ENCODE data around the gene PSIP1.

The PSIP1 gene

DNA sequence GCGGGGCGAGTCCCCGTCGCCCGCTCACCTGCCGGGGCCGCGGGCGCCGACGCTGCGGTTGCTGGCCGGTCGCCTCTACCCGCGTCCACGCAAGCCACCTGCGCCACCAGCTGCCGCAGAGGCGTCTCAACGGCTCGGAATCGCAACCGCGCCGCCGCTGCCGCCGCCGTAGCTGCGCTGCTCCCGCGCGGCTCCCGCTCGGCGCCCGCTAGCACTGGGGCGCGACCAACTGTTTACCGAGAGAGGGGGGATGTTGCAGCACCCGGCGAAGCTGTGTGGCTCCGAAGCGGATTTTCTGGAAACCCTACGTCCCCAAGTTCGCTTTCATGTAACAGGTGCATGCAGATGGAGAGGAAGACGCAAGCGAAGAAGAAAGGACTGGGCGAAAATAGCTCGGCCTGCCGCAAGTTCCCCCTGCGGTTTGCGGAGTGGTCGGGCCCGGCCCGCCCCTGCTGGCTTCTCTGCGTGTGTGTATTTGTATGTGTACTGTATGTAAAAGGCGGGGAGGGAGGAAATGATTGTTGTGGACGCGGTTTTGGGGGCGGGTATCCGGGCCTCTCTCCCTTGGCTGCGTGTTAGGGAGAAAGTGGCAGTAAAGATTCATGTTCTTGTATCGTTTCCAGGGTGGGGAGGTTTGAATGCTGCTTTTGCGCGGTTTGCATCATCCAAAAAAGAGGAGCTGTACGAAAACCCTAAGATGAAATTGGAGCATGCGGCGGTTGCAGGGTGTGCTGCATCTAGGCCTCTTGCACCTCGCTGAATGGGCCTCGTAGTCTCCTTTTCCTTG lies at the start of gene PSIP1 (continued):
- TF ChIP-seq WT1 (tag by site-specific recombination; IDR thresholded peaks at IDR 0.05) (peak; percentile 68), ZNF654 (tag by site-specific recombination; IDR thresholded peaks at IDR 0.05; ENCODE audit: low read depth) (no peak), ZIC2 (tag by site-specific recombination; IDR thresholded peaks at IDR 0.05) (peak; percentile 86), SCRT2 (tag by site-specific recombination; IDR thresholded peaks at IDR 0.05) (peak; percentile 84), ZSCAN30 (tag by site-specific recombination; IDR thresholded peaks at IDR 0.05) (peak; percentile 49; the same call in 1 of the 2 replicates), SP2 (tag by site-specific recombination; IDR thresholded peaks at IDR 0.05) (peak; percentile 80), ZNF48 (tag by site-specific recombination; IDR thresholded peaks at IDR 0.05) (no peak), ZNF791 (tag by site-specific recombination; IDR thresholded peaks at IDR 0.05) (no peak), ZBTB20 (tag by site-specific recombination; IDR thresholded peaks at IDR 0.05) (peak; percentile 85), YY1 (tag by site-specific recombination; IDR thresholded peaks at IDR 0.05) (no peak), ZNF394 (tag by site-specific recombination; IDR thresholded peaks at IDR 0.05; ENCODE audit: borderline replicate concordance) (peak; percentile 49; the same call in 1 of the 2 replicates), ZNF341 (tag by site-specific recombination; IDR thresholded peaks at IDR 0.05; ENCODE audit: low read depth) (0 out of 2 replicates have a peak, but pooled peaks have one; percentile 11), SP3 (tag by site-specific recombination; IDR thresholded peaks at IDR 0.05) (peak; percentile 71), OSR2 (tag by site-specific recombination; IDR thresholded peaks at IDR 0.05) (0 out of 2 replicates have a peak, but pooled peaks have one; percentile 13), ZBTB21 (tag by site-specific recombination; IDR thresholded peaks at IDR 0.05) (peak; percentile 31; the same call in 1 of the 2 replicates), GLIS2 (tag by site-specific recombination; IDR thresholded peaks at IDR 0.05) (0 out of 2 replicates have a peak, but pooled peaks have one; percentile 35), ZNF404 (tag by site-specific recombination; IDR thresholded peaks at IDR 0.05) (no peak), ZNF830 (tag by site-specific recombination; IDR thresholded peaks at IDR 0.05; ENCODE audit: low read depth) (no peak), ZNF366 (tag by site-specific recombination; conservative IDR thresholded peaks at IDR 0.05) (peak; percentile 64), ZNF112 (tag by site-specific recombination; IDR thresholded peaks at IDR 0.05) (no peak), ZBTB48 (tag by site-specific recombination; IDR thresholded peaks at IDR 0.05) (peak; percentile 79), ZNF610 (tag by site-specific recombination; IDR thresholded peaks at IDR 0.05; ENCODE audit: borderline replicate concordance) (no peak), ZNF600 (tag by site-specific recombination; IDR thresholded peaks at IDR 0.05) (peak; percentile 95), ZNF2 (tag by site-specific recombination; IDR thresholded peaks at IDR 0.05) (peak; percentile 79), REPIN1 (tag by site-specific recombination; IDR thresholded peaks at IDR 0.05; ENCODE audit: low read depth) (0 out of 2 replicates have a peak, but pooled peaks have one; percentile 53), ZNF513 (tag by site-specific recombination; IDR thresholded peaks at IDR 0.05) (peak; percentile 60), OVOL3 (tag by site-specific recombination; IDR thresholded peaks at IDR 0.05) (no peak), ZNF335 (tag by site-specific recombination; conservative IDR thresholded peaks at IDR 0.05) (peak; percentile 12; the same call in 1 of the 2 replicates), ZSCAN5A (tag by site-specific recombination; IDR thresholded peaks at IDR 0.05) (0 out of 2 replicates have a peak, but pooled peaks have one; percentile 52), ZNF629 (tag by site-specific recombination; IDR thresholded peaks at IDR 0.05) (peak; percentile 62), PRDM6 (tag by site-specific recombination; IDR thresholded peaks at IDR 0.05) (no peak), ZNF626 (tag by site-specific recombination; IDR thresholded peaks at IDR 0.05) (no peak)
- TF ChIP-seq, protein P1, sequence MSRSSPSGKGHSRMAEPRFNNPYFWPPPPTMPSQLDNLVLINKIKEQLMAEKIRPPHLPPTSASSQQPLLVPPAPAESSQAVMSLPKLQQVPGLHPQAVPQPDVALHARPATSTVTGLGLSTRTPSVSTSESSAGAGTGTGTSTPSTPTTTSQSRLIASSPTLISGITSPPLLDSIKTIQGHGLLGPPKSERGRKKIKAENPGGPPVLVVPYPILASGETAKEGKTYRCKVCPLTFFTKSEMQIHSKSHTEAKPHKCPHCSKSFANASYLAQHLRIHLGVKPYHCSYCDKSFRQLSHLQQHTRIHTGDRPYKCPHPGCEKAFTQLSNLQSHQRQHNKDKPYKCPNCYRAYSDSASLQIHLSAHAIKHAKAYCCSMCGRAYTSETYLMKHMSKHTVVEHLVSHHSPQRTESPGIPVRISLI (tag by site-specific recombination; IDR thresholded peaks at IDR 0.05), result no peak
- TF ChIP-seq, protein P2, sequence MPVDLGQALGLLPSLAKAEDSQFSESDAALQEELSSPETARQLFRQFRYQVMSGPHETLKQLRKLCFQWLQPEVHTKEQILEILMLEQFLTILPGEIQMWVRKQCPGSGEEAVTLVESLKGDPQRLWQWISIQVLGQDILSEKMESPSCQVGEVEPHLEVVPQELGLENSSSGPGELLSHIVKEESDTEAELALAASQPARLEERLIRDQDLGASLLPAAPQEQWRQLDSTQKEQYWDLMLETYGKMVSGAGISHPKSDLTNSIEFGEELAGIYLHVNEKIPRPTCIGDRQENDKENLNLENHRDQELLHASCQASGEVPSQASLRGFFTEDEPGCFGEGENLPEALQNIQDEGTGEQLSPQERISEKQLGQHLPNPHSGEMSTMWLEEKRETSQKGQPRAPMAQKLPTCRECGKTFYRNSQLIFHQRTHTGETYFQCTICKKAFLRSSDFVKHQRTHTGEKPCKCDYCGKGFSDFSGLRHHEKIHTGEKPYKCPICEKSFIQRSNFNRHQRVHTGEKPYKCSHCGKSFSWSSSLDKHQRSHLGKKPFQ (tag by site-specific recombination; IDR thresholded peaks at IDR 0.05), result no peak
